HG02938 (cell line): Measurements from ENCODE around the gene ALX3.
"Not testable (repeated sequence)": the region's sequence is repeated elsewhere in the genome, so short reads cannot be mapped to it uniquely, and the experiment has no call there.

Experiments used
- ATAC-seq: cut with Tn5 transposase; IDR thresholded peaks from one replicate; pipeline ENCODE4 v1.9.1; 2021; ENCODE audit warnings: mild to moderate bottlenecking, moderate library complexity; ENCODE audit not compliant: unreplicated experiment

The ALX3 gene

GRCh38 chr1:110048923-110049601 lies 21.4 kb downstream of the ALX3 start:
- no peak for ATAC-seq

DNA sequence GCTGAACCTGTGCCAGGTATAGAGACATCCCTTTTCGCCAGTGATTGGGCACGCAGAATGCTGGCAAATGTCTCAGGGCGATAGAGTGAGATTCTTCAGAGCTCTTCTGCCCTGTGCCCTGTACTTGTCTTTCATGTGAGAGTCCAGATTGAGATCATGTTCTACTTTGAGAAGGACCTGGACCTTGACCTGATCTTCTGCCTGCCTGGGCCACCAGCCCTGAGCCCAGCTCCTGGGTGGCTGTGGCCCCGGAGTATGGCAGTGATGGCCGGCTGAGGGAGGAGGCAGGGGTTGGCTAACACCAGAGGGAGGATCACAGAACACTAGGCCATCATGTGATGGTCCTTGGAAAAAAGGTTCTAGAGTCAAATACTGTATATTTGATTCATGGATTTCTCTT lies 22.2 kb downstream of the ALX3 start:
- no peak for ATAC-seq

DNA sequence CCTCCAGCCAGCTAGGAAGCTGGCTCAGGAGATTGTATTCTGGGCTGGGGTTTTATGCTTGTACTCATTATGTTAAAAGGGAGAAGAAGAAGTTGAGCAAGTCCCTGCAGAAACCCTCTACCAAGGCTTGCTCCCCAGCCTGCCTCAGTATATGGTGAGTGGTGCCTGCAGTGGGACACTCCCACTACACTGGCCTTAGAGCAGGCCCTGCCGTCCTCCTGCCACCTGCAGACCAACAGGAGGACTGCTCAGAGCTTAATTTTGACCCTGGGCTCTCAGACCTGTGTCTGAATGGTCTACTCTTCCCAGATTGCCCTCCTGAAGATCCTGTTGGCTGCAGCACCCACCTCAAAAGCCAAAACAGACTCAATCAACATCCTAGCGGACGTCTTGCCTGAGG lies 23.0 kb downstream of the ALX3 start:
- ATAC-seq: no peak

DNA sequence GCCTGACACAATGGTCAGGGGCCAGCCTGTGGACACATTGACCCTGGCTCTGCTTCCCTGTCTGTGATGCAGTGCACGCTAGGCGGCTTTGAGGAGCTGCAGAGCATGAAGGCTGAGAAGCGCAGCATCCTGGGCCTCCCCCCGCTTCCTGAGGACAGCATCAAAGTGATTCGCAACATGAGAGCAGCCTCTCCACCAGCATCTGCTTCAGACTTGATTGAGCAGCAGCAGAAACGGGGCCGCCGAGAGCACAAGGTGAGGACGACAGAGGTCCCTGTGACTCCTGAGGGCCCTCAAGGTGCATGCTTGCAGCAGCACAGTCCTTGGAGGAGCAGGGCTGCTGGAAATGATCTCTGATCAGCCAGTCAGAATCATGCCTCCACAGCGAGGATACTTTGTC lies 27.5 kb downstream of the ALX3 start:
- ATAC-seq: no peak

GRCh38 chr1:110040548-110040947 lies 29.9 kb downstream of the ALX3 start:
- no peak for ATAC-seq

DNA sequence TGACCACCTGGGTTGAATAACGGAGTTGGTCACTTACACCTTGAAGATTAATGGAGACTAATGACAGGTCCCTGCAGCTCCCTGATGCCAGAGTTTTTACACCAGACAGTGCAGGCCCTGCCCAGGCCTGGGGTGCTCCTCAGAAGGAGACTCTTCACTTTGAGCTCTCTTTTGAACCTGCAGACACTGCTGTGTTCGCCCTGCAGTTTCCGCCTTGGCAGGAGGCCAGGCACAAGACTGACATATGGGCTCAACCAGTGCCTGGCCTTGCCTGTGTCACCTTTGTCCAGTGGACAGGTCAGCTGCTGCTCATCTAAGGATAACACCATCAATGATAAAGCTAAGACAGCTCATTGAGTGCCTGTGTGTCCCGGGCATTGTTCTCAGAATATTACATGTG lies 30.8 kb downstream of the ALX3 start:
- ATAC-seq: no peak

- ATAC-seq: no peak
Observed at GRCh38 chr1:110038271-110038670, 32.2 kb downstream of the ALX3 start.

DNA sequence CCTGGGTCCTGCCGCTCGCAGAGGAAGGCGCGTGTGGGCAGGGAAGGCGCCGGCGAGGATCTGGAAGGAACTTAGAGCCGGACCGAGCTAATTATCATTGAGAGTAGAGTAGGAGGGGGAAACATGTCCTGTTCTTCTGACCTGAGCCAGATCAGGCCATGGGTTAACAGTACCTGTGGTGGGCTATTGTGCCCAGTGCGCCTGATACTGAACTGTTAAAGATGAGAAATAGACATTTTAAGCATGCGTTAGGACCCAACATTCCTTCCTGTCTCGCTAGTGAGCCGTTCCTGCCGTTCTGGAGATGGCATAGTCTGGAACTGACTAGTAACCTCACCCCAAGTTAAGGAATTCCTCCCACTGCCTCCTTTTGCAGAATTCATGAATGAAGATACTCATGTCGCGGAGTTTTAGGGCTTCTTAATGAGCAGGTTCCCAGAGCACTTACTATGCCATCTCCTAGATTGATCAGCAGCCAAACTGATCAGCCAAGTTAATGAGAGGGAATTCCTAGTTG lies 35.2 kb downstream of the ALX3 start:
- peak; percentile 19 for ATAC-seq

- ATAC-seq: peak; percentile 79
Observed at GRCh38 chr1:110034451-110035235, 35.8 kb downstream of the ALX3 start, which contains the start of gene STRIP1. STRIP1 (plus strand) TSS chr1:110034624; CDS start chr1:110034638, 14 bp downstream.

- no peak for ATAC-seq
Observed at GRCh38 chr1:110034040-110034450, 36.4 kb downstream of the ALX3 start.

DNA sequence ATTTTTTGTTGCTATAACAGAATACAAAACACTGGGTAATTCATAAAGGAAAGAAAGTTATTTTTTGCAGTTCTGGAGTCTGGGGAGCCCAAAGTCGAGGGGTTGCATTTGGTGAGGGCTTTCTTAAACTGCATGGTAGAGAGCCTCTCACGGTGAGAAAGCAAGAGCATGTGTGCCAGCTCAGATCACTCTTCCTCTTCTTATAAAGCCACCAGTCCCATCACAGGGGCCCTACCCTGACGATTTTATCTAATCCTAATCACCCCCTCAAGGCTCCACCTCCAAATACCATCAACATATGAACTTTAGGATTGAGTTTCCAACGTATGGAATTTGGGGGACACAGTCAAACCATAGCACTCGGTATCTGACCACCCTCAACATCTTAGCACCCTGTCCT lies 37.1 kb downstream of the ALX3 start:
- no peak for ATAC-seq

GRCh38 chr1:110032327-110032726 lies 38.1 kb downstream of the ALX3 start:
- ATAC-seq: no peak

DNA sequence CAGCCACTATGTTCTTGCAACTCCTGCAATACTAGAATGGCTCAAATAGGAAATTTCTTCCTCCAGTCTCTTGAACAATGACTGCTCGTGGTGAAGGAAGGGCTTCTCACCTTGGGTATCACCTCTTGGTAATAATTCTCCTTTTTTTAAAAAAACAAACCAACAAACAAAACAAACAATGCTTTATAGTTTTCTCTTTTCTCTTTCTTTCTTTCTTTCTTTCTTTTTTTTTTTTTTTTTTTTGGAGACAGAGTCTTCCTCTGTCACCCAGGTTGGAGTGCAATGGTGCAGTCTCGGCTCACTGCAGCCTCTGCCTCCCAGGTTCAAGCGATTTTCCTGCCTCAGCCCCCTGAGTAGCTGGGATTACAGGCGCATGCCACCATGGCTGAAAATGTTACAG lies 39.8 kb downstream of the ALX3 start:
- not testable (repeated sequence) for ATAC-seq

DNA sequence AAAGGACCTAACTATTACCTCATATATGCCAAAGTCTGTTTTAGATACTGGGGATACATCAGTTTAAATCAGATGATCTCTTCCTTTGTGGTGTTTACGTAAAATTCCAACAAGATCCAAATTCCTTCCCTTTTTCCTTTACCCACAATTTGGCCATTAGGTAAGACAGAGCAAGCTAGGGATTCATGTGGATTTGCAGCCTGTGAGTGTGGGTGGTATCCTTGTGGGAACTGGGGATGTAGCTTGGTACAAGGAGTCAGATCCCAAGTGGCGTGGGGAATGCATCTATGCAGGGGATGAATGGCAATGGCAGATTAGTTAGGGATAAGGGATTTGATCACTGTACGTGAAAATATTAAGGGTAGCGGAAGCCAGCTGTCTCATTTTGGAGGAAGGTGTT lies 45.9 kb downstream of the ALX3 start:
- no peak for ATAC-seq

DNA sequence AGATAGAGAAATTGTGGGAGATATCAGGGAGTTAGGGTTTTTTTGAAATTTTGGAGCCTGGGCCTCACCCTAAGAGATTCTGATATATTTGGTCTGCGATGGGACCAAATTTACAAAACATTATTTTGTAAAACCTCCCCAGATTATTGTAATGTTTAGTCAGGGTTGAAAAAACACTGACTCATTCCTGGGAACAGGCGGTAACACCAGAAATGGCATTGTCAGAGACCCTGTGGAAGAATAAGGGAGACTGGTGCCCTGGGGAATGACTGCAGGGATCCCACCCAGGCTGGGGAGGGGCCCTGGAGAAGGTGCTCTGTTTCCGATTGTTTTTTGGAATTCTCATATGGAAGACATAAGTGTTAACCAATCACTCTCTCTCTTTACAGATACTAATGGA lies 49.2 kb downstream of the ALX3 start:
- ATAC-seq: no peak

- ATAC-seq: no peak
Observed at GRCh38 chr1:110019770-110020169, 50.7 kb downstream of the ALX3 start.

GRCh38 chr1:110018396-110018795 lies 52.1 kb downstream of the ALX3 start:
- ATAC-seq: no peak

- no peak for ATAC-seq
Observed at GRCh38 chr1:110017792-110018191, 52.7 kb downstream of the ALX3 start.

GRCh38 chr1:110012100-110012780 lies 58.2 kb downstream of the ALX3 start:
- peak; percentile 71 for ATAC-seq

DNA sequence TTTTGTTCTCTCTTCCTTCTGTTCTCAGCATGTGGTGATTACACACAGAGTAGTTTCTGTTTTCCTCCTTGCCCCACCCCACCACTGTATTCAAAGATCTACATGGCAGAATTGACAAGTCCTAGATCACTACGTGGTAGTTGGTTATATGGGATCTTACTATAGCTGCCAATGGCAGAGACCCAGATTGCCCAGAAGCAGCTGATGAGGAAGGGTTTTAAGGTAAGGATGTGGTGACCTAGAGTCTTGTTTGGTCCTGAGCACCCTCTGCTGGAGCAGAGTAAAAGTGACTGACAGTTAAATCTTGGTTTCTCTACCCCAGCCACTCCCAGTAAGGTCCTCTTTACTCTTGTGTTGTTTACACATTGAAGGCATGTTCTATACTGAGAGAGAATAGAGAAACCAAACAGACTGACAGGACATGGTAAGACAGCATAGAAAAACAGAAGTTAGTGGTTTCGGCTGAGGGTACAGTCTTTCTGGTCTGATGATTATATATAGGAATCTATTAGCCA lies 58.9 kb downstream of the ALX3 start:
- ATAC-seq: peak; percentile 95
